ENCODE data around the gene TBPL1.
"Not testable (repeated sequence)": the region's sequence is repeated elsewhere in the genome, so short reads cannot be mapped to it uniquely, and the experiment has no call there.

The TBPL1 gene

GRCh38 chr6:133964052-133964451, 11.0 kb downstream of the TBPL1 start:
- TF ChIP-seq CTCF (IDR thresholded peaks at IDR 0.05; ENCODE audit: extremely low read depth, missing control alignments) = no peak
- no peak for DNase-seq (ENCODE audit: low spot score)

- no peak for TF ChIP-seq CTCF (IDR thresholded peaks at IDR 0.05; ENCODE audit: extremely low read depth, missing control alignments)
- DNase-seq (ENCODE audit: low spot score) = no peak
Observed at GRCh38 chr6:133964702-133965101, 11.7 kb downstream of the TBPL1 start.

- no peak for TF ChIP-seq CTCF (IDR thresholded peaks at IDR 0.05; ENCODE audit: extremely low read depth, missing control alignments)
- DNase-seq (ENCODE audit: low spot score) = no peak
Observed at GRCh38 chr6:133965817-133966360, 12.9 kb downstream of the TBPL1 start.

- DNase-seq (ENCODE audit: low spot score) = peak; percentile 25
Observed at GRCh38 chr6:133966654-133967329, 13.8 kb downstream of the TBPL1 start.

GRCh38 chr6:133967347-133967746, 14.3 kb downstream of the TBPL1 start:
- TF ChIP-seq CTCF (IDR thresholded peaks at IDR 0.05; ENCODE audit: extremely low read depth, missing control alignments) = no peak
- DNase-seq (ENCODE audit: low spot score) = no peak

More at GRCh38 chr6:133966654-133967329, 13.8 kb downstream of the TBPL1 start:
- TF ChIP-seq CTCF (IDR thresholded peaks at IDR 0.05; ENCODE audit: extremely low read depth, missing control alignments) = no peak

- DNase-seq (ENCODE audit: low spot score) = not testable (repeated sequence)
Observed at GRCh38 chr6:133967835-133968234, 14.8 kb downstream of the TBPL1 start.

- no peak for DNase-seq (ENCODE audit: low spot score)
- no peak for TF ChIP-seq CTCF (IDR thresholded peaks at IDR 0.05; ENCODE audit: extremely low read depth, missing control alignments)
Observed at GRCh38 chr6:133969285-133969920, 16.4 kb downstream of the TBPL1 start.
